GM20000 (cell line): ENCODE measurements around the gene SMC4.
"Not testable (repeated sequence)": the region's sequence is repeated elsewhere in the genome, so short reads cannot be mapped to it uniquely, and the experiment has no call there.

Experiments used
- DNase-seq: peaks from one replicate; pipeline ENCODE4 v3.0.0; 2012; ENCODE audit warnings: low spot score
- TF ChIP-seq, protein P1 (sequence below): IDR thresholded peaks from 2 replicates; pipeline ENCODE4 v1.5.1; 2012; ENCODE audit warnings: mild to moderate bottlenecking, control low read depth; ENCODE audit errors: extremely low read depth, missing control alignments

SMC4 gene

DNA sequence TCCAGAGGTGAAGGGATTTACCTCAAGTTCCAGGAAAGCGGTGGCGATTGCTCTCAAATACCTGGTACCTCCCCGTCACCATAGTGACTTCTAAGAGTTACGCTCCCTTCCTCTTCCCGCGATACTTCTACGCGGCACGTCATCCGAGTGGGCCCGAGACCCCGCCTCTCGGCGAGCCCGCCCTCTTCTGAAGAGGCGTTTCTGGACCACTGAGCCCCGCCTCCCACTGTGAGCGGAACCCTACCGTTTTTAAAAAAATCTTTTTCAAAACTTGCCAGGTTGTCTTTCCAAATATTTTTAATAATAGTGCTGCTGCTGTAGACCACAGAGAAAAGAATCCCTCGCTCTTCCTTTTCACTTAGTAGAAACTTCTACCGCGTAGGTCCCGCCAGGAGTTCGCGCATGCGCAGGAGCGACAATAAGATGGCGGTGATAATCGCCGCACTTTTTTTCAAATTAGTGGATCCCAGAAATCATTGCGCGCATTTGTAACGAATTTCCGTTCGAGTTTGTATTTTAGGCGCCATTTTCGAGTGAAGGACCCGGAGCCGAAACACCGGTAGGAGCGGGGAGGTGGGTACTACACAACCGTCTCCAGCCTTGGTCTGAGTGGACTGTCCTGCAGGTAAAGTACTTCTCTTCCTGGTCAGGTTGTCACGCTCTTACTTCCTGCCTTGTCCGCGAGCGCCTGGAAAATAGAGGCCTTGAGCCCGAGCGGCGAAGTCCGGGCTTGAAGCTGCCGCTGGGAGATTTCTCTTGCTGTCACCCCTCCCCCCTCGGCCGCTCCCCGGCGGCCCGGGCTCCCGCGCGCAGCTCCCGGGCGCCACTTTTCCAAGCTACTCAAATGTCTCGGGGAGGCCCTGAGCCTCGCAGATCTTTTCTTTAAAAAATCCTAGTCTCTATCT, at the start of gene SMC4, which contains the start of gene IFT80:
Gene SMC4, plus strand, starts transcription at position 526 of the 905 bp plus-strand sequence. CDS start 1,177 bp downstream, outside the sequence.
Gene IFT80, minus strand, starts transcription at position 101 of the 905 bp plus-strand sequence. CDS start 14,625 bp downstream, outside the sequence.
- peak; percentile 95 for DNase-seq
- TF ChIP-seq, protein P1, sequence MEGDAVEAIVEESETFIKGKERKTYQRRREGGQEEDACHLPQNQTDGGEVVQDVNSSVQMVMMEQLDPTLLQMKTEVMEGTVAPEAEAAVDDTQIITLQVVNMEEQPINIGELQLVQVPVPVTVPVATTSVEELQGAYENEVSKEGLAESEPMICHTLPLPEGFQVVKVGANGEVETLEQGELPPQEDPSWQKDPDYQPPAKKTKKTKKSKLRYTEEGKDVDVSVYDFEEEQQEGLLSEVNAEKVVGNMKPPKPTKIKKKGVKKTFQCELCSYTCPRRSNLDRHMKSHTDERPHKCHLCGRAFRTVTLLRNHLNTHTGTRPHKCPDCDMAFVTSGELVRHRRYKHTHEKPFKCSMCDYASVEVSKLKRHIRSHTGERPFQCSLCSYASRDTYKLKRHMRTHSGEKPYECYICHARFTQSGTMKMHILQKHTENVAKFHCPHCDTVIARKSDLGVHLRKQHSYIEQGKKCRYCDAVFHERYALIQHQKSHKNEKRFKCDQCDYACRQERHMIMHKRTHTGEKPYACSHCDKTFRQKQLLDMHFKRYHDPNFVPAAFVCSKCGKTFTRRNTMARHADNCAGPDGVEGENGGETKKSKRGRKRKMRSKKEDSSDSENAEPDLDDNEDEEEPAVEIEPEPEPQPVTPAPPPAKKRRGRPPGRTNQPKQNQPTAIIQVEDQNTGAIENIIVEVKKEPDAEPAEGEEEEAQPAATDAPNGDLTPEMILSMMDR, result no peak

DNA sequence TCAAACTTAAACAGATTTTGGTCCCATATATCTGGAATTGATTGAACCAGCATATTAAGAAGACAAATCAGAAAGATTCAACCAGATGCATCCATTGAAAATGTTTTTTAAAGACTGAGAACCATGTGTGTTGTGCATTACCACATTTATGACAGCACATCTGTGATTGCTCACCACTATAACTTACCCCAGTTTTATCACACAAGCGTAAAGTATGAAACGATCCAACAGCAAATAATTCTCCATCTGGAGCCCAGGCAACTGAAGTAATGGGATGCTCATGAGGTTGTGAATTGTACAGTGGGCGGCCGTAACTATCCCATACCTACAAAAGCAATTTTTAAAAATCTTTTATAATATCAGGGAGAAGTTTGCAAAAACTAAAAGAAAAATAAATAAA, 43.6 kb upstream of the SMC4 start:
- no peak for DNase-seq
- TF ChIP-seq, protein P1, result no peak

GRCh38 chr3:160362896-160363295, 36.6 kb upstream of the SMC4 start:
- DNase-seq, result not testable (repeated sequence)

GRCh38 chr3:160365869-160366522, 33.5 kb upstream of the SMC4 start:
- TF ChIP-seq, protein P1, result no peak

DNA sequence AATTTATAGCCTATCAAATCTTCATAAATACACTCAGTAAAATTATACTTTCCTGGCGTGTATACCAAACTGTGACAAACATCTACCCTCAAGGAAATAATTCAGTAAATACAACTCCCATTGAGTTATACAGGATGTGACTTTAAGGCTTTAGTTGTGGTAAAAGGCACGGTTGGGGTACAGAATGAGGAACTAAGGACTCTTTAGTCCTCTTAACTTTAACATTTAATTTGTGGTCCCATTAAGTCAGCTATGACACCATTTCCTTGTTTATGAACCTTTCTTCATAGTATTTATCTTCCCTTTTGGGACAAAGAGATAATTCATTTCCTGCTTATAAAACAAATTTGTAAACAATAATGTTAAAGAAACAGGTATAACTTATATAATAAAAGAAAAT, 30.6 kb upstream of the SMC4 start:
- TF ChIP-seq, protein P1, result no peak
- no peak for DNase-seq

More at GRCh38 chr3:160365869-160366522, 33.5 kb upstream of the SMC4 start:
- DNase-seq, result no peak

- TF ChIP-seq, protein P1, result no peak
- DNase-seq, result no peak
Measured at GRCh38 chr3:160369784-160370183, 29.7 kb upstream of the SMC4 start.

GRCh38 chr3:160370987-160371857, 28.2 kb upstream of the SMC4 start:
- no peak for DNase-seq
- TF ChIP-seq, protein P1, result no peak
